GM18517 (cell line): ENCODE data around the gene CACNA1C.
A peak's percentile ranks its signal among the peaks of the same experiment; 100 is the strongest.

Source experiments
- ATAC-seq: cut with Tn5 transposase; IDR thresholded peaks from one replicate; pipeline ENCODE4 v1.9.1; 2021; ENCODE audit warnings: mild to moderate bottlenecking, moderate library complexity; ENCODE audit not compliant: unreplicated experiment

CACNA1C gene

GRCh38 chr12:2334689-2335088 lies 281.9 kb downstream of the CACNA1C start:
- no peak for ATAC-seq

- ATAC-seq = no peak
Observed at GRCh38 chr12:2335109-2335508, 282.3 kb downstream of the CACNA1C start.

- ATAC-seq = no peak
Observed at GRCh38 chr12:2335513-2335912, 282.7 kb downstream of the CACNA1C start.

GRCh38 chr12:2335916-2336315 lies 283.1 kb downstream of the CACNA1C start:
- ATAC-seq = no peak

GRCh38 chr12:2336409-2336829 lies 283.6 kb downstream of the CACNA1C start:
- peak; percentile 89 for ATAC-seq

- ATAC-seq = no peak
Observed at GRCh38 chr12:2337031-2338010, 284.5 kb downstream of the CACNA1C start.

GRCh38 chr12:2338381-2338780 lies 285.6 kb downstream of the CACNA1C start:
- ATAC-seq = no peak

GRCh38 chr12:2338991-2339431 lies 286.2 kb downstream of the CACNA1C start:
- ATAC-seq = no peak

GRCh38 chr12:2341051-2341751 lies 288.4 kb downstream of the CACNA1C start:
- ATAC-seq = no peak

- ATAC-seq = no peak
Observed at GRCh38 chr12:2341871-2342270, 289.1 kb downstream of the CACNA1C start.

GRCh38 chr12:2343681-2344080 lies 290.9 kb downstream of the CACNA1C start:
- no peak for ATAC-seq

- ATAC-seq = no peak
Observed at GRCh38 chr12:2344476-2344875, 291.7 kb downstream of the CACNA1C start.

GRCh38 chr12:2344885-2345284 lies 292.1 kb downstream of the CACNA1C start:
- ATAC-seq = no peak

- no peak for ATAC-seq
Observed at GRCh38 chr12:2345902-2346301, 293.1 kb downstream of the CACNA1C start.

- ATAC-seq = no peak
Observed at GRCh38 chr12:2346416-2346815, 293.6 kb downstream of the CACNA1C start.

- ATAC-seq = no peak
Observed at GRCh38 chr12:2347137-2347843, 294.5 kb downstream of the CACNA1C start.

- ATAC-seq = no peak
Observed at GRCh38 chr12:2347844-2348481, 295.2 kb downstream of the CACNA1C start.

- ATAC-seq = no peak
Observed at GRCh38 chr12:2348482-2348852, 295.7 kb downstream of the CACNA1C start.

- no peak for ATAC-seq
Observed at GRCh38 chr12:2351161-2351560, 298.4 kb downstream of the CACNA1C start.

GRCh38 chr12:2352203-2352602 lies 299.4 kb downstream of the CACNA1C start:
- ATAC-seq = no peak

GRCh38 chr12:2353281-2353680 lies 300.5 kb downstream of the CACNA1C start:
- no peak for ATAC-seq
